T1000 (cell line): ENCODE results near the gene IL1RAP.
"Not testable (repeated sequence)": the region's sequence is repeated elsewhere in the genome, so short reads cannot be mapped to it uniquely, and the experiment has no call there.

Experiments used
- DNase-seq: peaks from one replicate; lab custom pipeline; 2025; ENCODE audit warnings: mixed read lengths; lab: John Stamatoyannopoulos, UW

IL1RAP gene

GRCh38 chr3:190506271-190506670, 7.6 kb upstream of the IL1RAP start:
- DNase-seq, result no peak

DNA sequence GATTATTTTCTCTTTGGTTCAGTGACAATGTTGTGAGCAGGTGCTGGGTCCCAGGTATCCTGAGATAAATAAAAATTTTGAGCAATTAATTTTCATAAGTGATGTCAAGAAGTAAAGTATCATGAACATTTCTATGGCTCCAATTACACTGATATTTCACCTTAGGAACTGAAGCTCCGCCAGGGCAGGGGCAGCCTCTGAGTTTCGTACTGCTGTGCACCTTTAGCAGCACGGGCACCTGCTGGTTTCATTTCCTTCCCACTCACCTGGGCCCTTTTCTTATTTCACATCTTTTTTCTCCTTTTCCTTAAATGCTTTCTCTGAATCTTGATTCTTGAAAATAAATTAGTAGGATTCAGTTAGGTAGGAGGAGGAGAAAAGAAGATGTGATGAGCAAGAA, 1.2 kb upstream of the IL1RAP start:
- DNase-seq, result no peak

DNA sequence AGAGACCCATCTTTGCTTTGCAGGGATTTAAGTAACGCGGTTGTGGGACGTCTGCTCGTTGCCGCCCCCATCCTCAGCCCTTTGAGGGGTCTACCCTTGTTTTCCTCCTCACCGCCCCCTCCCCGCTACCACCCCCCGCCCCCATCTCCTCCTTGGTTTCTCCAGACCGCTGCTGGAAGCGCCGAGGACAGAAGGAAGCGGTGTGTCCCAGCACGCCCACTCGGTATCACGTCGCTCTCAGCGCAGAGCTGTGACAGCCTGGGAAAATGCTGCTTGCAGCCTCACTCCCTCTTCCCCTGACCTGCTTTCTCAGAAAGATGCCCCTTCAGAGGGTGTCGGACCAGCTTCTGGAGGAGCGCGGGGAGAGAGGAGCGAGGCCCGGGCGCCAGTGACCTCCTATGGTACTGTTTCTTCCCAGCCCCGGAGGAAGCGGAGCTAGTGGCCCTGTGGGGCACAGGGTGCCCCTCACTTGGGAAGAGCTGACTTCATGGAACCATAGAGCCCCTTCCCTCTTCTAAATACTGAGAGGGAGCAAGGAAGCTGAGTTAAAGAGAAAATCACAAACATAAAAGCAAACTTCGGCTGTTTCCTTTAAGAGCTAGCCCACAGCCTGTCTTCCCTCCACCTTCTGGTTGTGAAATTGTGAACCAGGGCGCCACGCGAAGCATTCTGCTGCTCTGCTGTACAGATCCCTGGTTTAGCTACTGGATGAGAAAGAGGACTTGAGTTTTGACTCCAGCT, 698 bp downstream of the IL1RAP start:
- no peak for DNase-seq

DNA sequence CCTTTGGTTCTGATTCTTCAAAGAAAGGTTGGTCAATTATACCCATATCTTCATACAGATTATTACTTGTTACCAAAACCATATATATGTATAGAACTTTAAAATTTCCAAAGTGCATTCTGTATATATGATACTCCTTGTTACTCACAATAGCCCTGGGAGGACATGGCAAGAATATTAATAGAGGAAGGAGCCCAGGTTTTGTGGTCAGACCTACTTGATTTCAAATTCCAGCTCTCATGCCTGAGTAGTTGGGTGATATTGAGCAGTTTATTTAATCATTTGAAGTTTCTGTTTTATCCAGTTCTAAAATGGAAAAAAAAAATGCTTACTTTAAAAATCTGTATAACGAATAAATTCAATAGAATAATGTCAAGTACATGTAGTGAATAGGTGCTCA, 2.5 kb downstream of the IL1RAP start:
- no peak for DNase-seq

- DNase-seq, result no peak
Measured at GRCh38 chr3:190517687-190518086, 3.8 kb downstream of the IL1RAP start.

DNA sequence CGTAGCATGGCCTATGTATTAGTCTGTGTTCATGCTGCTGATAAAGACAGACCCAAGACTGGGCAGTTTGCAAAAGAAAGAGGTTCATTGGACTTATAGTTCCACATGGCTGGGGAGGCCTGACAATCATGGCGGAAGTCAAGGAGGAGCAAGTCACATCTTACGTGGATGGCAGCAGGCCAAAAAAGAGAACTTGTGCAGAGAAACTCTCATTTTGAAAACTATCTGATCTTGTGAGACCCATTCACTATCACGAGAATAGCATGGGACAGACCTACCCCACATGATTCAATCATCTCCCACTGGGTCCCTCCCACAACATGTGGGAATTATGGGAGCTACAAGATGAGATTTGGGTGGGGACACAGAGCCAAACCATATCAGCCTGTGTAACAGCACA, 4.6 kb downstream of the IL1RAP start:
- not testable (repeated sequence) for DNase-seq

GRCh38 chr3:190519886-190520285, 6.0 kb downstream of the IL1RAP start:
- no peak for DNase-seq

DNA sequence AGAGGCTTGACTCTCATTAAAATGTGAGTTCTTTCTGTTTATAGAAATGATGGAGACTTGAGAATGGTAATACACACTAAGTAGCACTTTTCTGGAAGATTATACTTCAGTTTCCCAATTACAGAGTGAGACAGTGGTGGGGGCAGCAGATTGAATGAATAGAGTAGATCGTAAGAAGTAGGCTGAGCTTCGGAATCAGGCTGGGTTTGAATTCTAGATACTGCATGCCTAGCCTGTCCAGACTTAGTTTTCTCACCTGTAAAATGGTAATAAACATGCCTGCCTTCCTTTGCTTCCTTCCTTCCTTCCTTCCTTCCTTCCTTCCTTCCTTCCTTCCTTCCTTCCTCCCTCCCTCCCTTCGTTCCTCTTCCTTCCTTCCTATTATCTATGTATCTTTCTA, 8.1 kb downstream of the IL1RAP start:
- DNase-seq, result no peak

GRCh38 chr3:190522621-190523222, 8.8 kb downstream of the IL1RAP start:
- no peak for DNase-seq

DNA sequence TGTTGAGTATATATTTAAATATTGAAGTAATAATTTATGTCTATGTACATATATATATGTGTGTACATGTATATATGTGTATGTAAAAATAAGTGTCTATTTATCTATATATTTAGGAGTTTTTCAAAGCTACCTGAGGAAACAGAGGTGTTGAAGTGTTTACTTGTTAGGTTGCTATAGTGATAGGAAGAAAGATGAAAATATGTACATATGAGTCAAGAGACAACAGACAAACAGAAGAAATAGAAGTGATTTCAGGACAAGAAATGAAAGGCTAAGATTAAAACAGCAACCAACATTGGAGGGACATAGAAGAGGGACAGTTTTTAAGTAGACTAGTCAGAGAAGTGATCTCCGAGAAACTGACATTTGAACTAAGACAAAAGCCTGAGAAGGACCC, 11.1 kb downstream of the IL1RAP start:
- DNase-seq, result no peak

DNA sequence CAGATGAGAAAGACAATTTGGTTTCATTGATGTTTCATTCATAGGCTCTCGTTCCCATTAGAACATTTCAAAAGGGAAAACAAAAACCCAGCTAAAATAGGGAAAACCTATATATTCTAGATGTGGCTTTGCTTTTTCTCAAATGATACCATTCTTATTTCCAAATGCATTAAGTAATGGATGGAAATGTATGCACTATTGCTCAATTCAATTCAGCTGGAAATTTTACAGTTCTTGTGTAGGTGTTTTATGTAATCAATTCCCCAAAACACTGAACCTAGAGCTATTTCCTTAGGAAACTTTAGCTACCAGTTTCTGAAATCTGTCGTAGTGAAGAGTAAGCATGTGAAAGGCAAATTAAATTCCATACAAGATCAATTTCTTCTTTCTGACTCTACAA, 11.7 kb downstream of the IL1RAP start:
- no peak for DNase-seq

- no peak for DNase-seq
Measured at GRCh38 chr3:190526787-190527762, 13.2 kb downstream of the IL1RAP start.

DNA sequence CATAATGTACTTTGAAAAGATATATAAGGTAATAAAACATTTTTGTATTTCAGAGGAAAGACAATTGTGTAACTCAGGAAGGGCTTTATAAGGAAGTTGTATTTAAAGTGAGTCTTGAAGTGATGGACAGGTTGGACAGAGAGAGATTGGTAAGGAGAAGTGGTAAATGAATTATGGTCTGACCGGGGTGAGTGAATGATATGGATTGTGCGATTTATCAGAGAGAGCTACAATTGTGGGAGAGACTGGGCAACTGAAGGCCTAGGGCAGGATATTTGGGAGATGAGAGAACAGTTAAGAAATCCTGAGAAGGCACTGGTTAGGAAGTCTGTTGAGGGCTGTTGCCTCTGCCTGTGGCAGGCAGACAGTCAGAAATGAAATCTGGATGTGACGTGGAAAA, 14.8 kb downstream of the IL1RAP start:
- no peak for DNase-seq

GRCh38 chr3:190531406-190531805, 17.5 kb downstream of the IL1RAP start:
- DNase-seq, result no peak

GRCh38 chr3:190532731-190533203, 18.9 kb downstream of the IL1RAP start:
- DNase-seq, result no peak

DNA sequence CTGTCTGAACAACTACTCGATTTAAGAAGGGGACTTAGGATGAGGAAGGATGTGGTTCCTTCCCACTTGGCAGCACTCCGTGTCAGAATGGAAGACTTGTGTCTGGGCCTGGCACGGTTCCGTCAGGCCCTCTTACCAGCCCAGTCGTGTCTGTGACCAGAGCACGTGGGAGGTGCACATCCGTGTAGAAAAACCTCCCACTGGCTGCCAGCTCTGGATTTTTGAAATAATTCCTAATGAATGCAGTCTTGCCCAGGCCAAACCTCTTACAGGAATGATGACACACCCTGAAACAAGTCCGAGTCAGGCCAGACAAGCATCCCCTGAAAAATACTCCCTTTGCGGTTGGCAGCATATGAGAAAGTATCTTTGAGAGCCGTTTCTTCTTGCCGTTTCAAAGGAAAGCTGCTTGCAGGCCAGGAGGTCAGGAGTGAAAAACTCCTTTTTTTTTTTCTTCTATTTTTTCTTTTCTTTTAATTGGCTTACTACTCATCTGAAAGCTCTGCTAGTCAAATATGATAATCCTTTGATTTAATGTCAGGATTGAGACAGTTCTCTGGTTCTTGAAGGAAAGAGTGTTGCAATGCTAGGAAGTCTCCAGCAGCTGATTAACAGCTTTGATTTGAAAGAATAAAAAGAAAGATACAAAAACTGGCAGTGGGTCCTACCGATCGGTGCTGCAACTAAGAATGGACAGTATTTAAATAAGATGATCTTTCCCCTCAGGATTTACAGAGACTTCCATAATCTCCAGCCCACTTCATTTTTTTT, 19.8 kb downstream of the IL1RAP start:
- DNase-seq, result peak; percentile 61

- no peak for DNase-seq
Measured at GRCh38 chr3:190534386-190534785, 20.5 kb downstream of the IL1RAP start.

GRCh38 chr3:190534986-190535385, 21.1 kb downstream of the IL1RAP start:
- DNase-seq, result no peak

GRCh38 chr3:190537146-190537545, 23.3 kb downstream of the IL1RAP start:
- DNase-seq, result no peak

DNA sequence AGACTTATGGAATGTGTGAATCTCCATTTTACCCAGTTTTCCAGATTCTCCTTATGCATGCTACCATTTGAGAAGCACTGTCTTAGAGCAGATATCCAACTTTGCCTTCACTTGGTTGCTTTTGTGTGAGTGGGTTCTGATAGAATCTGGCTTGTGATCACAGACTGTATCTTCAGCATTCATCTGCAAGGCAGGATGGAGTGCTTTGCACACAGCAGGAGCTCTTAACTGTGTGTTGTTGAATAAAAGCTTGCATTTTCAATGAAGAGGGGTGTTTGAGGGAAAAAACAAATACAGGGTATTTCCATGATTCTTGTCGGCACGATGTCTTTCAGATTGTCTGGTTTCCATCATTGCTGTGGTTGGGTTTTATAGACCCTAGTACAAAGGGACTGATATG, 24.4 kb downstream of the IL1RAP start:
- no peak for DNase-seq

GRCh38 chr3:190539526-190539925, 25.6 kb downstream of the IL1RAP start:
- DNase-seq, result no peak

DNA sequence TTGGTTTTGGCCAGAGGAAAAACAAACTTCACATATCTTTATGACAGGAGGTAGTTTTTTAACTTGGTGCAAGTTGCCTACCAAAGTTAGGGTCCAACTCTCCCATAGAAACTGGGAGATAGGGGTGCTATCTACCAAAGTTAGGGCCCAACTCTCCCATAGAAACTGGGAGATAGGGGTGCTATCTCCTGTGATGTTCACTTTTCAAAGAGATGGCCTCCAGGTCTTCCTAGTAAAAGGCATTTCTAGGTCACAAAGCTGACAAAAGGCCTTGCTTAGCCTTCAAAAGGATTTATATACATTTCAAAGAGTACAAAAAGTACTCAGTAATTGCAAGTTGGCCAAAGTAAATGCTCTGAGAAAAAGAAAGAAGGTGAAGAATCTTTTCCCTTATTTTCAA, 27.1 kb downstream of the IL1RAP start:
- no peak for DNase-seq
